WTC11 (cell line): ENCODE results near the gene PODN. TPM values are rescaled to one million over a fixed set of nuclear protein-coding genes. Genes with fewer than 3 reads are reported as not detected.

ENCODE experiments used
- ATAC-seq: fragments of 200-7000 bp; cut with Tn5 transposase; 2 replicates; pipeline ENCODE4 v1.10.0; 2021; ENCODE audit warnings: mild to moderate bottlenecking, moderate library complexity
- CTCF ChIA-PET: fragments of 300-600 bp; sonication (Branson Sonifier 250); formaldehyde crosslinking; loops from one replicate; lab custom pipeline; 2021; ENCODE audit warnings: antibody characterized with exemption; lab: Charles Lee
- POLR2A ChIA-PET: fragments of 350-600 bp; sonication (Branson Sonifier 250); formaldehyde crosslinking; loops from one replicate; lab custom pipeline; 2021; ENCODE audit warnings: antibody characterized with exemption; lab: Charles Lee
- DNase-seq: peaks from one replicate; pipeline ENCODE4 v3.0.0; 2021; ENCODE audit warnings: low spot score
- H3K27ac Mint-ChIP-seq: 2 replicates; pipeline ENCODE4 v1.8.0; 2021; ENCODE audit warnings: mixed read lengths
- H3K27me3 Mint-ChIP-seq: 2 replicates; pipeline ENCODE4 v1.8.0; 2021; ENCODE audit warnings: low read depth, mild to moderate bottlenecking, moderate library complexity, mixed read lengths
- H3K36me3 Mint-ChIP-seq: 2 replicates; pipeline ENCODE4 v1.8.0; 2021; ENCODE audit warnings: mixed read lengths
- H3K4me1 Mint-ChIP-seq: 2 replicates; pipeline ENCODE4 v1.8.0; 2022; ENCODE audit warnings: mixed read lengths
- H3K4me3 Mint-ChIP-seq: 2 replicates; pipeline ENCODE4 v1.8.0; 2021; ENCODE audit warnings: mild to moderate bottlenecking, moderate library complexity, mixed read lengths
- H3K9me3 Mint-ChIP-seq: 2 replicates; pipeline ENCODE4 v1.8.0; 2021; ENCODE audit warnings: mixed read lengths
- CREB1 ChIP-seq: sonication (generic); formaldehyde crosslinking; IDR thresholded peaks from 2 replicates; pipeline ENCODE4 v1.8.0; 2023; ENCODE audit warnings: mild to moderate bottlenecking, missing genetic modification reagents
- EMX1 ChIP-seq: fragments of 250-450 bp; sonication (Bioruptor Pico); IDR thresholded peaks from 2 replicates; pipeline ENCODE4 v1.8.0; 2021; ENCODE audit warnings: mild to moderate bottlenecking
- ETV6 ChIP-seq: sonication (generic); formaldehyde crosslinking; IDR thresholded peaks from 2 replicates; pipeline ENCODE4 v1.8.1; 2022; ENCODE audit warnings: mild to moderate bottlenecking, missing genetic modification reagents
- ZNF396 ChIP-seq: fragments of 250-450 bp; sonication (Bioruptor Pico); IDR thresholded peaks from 2 replicates; pipeline ENCODE4 v1.8.0; 2021; ENCODE audit warnings: mild to moderate bottlenecking, moderate library complexity, borderline replicate concordance
- ZNF416 ChIP-seq: fragments of 250-450 bp; sonication (Bioruptor Pico); IDR thresholded peaks from 2 replicates; pipeline ENCODE4 v1.9.0; 2021; ENCODE audit warnings: mild to moderate bottlenecking, inconsistent platforms
- ZNF671 ChIP-seq: fragments of 250-450 bp; sonication (Bioruptor Pico); IDR thresholded peaks from 2 replicates; pipeline ENCODE4 v1.8.0; 2021; ENCODE audit warnings: mild to moderate bottlenecking
- total RNA-seq: library from RNA; stranded (reverse); gene quantifications from 3 replicates; pipeline ENCODE4 v1.2.3, GENCODE V29; 2021
- TF ChIP-seq, protein P1 (sequence below): sonication (generic); formaldehyde crosslinking; IDR thresholded peaks from 2 replicates; pipeline ENCODE4 v1.8.1; 2023; ENCODE audit warnings: mild to moderate bottlenecking, missing genetic modification reagents, borderline replicate concordance
- TF ChIP-seq, protein P2 (sequence below): sonication (generic); formaldehyde crosslinking; conservative IDR thresholded peaks from 2 replicates; pipeline ENCODE4 v1.8.1; 2023; ENCODE audit warnings: mild to moderate bottlenecking, low read depth, missing genetic modification reagents, moderate library complexity
- TF ChIP-seq, protein P3 (sequence below): sonication (generic); formaldehyde crosslinking; IDR thresholded peaks from 2 replicates; pipeline ENCODE4 v1.8.0; 2022; ENCODE audit warnings: mild to moderate bottlenecking, missing genetic modification reagents
- TF ChIP-seq, protein P4 (sequence below): sonication (generic); formaldehyde crosslinking; IDR thresholded peaks from 2 replicates; pipeline ENCODE4 v1.8.0; 2022; ENCODE audit warnings: missing genetic modification reagents
- TF ChIP-seq, protein P5 (sequence below): sonication (generic); formaldehyde crosslinking; IDR thresholded peaks from 2 replicates; pipeline ENCODE4 v1.8.1; 2022; ENCODE audit warnings: low read depth, mild to moderate bottlenecking, moderate library complexity, missing genetic modification reagents, borderline replicate concordance
- TF ChIP-seq, protein P6 (sequence below): fragments of 250-450 bp; sonication (Bioruptor Pico); IDR thresholded peaks from 2 replicates; pipeline ENCODE4 v2.1.2; 2022; ENCODE audit warnings: mild to moderate bottlenecking, moderate library complexity

PODN gene
- total RNA-seq, 1 experiment from 2014 or later: 0.48 TPM

DNA sequence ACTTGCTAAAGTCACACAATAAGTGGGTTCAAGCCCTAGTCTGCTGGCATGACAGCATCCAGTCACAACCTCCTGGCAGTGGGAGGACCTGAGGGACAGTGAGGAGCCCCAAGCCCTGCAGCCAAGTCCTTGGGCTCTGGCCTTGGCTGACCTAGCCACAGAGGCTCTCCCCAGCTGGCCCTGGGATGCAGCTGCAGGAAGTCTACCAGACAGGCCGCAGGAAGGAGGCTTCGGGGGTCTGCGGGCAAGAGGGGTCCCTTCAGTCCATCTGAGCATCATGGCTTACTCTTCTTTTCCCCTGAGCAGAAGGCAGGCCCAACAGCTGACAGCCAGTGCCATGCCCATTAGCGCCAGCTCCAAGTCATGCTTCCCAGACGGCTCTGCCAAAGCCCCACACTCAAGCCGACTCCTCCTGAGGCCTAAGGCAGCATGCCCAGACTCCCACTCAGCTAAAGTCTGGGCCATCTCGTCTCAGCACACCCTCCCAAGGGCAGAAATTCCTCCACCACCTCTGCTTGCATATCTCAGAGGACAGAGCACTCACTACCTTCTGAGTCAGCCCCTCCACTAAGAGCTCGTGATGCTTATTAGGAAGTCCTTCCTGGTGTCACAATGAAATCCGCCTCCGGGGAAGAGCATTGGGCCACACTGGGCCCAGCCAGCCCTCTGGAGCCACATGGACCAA lies 60.3 kb downstream of the PODN start (continued):
- TF ChIP-seq, protein P1, sequence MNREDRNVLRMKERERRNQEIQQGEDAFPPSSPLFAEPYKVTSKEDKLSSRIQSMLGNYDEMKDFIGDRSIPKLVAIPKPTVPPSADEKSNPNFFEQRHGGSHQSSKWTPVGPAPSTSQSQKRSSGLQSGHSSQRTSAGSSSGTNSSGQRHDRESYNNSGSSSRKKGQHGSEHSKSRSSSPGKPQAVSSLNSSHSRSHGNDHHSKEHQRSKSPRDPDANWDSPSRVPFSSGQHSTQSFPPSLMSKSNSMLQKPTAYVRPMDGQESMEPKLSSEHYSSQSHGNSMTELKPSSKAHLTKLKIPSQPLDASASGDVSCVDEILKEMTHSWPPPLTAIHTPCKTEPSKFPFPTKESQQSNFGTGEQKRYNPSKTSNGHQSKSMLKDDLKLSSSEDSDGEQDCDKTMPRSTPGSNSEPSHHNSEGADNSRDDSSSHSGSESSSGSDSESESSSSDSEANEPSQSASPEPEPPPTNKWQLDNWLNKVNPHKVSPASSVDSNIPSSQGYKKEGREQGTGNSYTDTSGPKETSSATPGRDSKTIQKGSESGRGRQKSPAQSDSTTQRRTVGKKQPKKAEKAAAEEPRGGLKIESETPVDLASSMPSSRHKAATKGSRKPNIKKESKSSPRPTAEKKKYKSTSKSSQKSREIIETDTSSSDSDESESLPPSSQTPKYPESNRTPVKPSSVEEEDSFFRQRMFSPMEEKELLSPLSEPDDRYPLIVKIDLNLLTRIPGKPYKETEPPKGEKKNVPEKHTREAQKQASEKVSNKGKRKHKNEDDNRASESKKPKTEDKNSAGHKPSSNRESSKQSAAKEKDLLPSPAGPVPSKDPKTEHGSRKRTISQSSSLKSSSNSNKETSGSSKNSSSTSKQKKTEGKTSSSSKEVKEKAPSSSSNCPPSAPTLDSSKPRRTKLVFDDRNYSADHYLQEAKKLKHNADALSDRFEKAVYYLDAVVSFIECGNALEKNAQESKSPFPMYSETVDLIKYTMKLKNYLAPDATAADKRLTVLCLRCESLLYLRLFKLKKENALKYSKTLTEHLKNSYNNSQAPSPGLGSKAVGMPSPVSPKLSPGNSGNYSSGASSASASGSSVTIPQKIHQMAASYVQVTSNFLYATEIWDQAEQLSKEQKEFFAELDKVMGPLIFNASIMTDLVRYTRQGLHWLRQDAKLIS: no peak
- TF ChIP-seq, protein P2, sequence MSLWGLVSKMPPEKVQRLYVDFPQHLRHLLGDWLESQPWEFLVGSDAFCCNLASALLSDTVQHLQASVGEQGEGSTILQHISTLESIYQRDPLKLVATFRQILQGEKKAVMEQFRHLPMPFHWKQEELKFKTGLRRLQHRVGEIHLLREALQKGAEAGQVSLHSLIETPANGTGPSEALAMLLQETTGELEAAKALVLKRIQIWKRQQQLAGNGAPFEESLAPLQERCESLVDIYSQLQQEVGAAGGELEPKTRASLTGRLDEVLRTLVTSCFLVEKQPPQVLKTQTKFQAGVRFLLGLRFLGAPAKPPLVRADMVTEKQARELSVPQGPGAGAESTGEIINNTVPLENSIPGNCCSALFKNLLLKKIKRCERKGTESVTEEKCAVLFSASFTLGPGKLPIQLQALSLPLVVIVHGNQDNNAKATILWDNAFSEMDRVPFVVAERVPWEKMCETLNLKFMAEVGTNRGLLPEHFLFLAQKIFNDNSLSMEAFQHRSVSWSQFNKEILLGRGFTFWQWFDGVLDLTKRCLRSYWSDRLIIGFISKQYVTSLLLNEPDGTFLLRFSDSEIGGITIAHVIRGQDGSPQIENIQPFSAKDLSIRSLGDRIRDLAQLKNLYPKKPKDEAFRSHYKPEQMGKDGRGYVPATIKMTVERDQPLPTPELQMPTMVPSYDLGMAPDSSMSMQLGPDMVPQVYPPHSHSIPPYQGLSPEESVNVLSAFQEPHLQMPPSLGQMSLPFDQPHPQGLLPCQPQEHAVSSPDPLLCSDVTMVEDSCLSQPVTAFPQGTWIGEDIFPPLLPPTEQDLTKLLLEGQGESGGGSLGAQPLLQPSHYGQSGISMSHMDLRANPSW (CRISPR knock-in tag): no peak
- TF ChIP-seq ZNF416 (CRISPR knock-in tag) (no peak), ZNF396 (CRISPR knock-in tag) (no peak), EMX1 (no peak)

DNA sequence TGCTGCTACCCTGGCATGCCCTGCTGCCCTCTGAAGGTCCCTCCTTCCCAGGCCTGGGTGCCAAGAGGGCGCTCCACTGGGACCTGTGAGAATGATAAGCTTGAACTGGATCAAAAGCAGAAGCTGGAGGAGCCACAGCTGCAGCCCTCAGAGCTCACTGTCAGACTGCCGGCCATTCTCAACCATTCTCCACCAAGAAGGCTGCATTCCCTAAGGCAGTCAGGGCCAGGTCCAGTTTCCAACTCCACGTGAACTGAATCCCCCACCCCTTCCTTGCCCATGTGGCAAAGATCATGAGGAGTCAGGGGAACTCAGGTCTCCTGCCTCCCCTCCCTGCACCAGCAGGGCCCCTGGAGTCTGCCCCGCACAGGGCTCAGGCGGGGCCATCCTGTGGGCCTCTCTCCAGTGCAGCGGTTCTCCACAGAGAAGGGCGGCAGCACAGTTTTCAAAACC lies 61.0 kb downstream of the PODN start:
- TF ChIP-seq, protein P2 (CRISPR knock-in tag): no peak
- no peak for TF ChIP-seq ZNF671
- no peak for TF ChIP-seq EMX1
- TF ChIP-seq, protein P3, sequence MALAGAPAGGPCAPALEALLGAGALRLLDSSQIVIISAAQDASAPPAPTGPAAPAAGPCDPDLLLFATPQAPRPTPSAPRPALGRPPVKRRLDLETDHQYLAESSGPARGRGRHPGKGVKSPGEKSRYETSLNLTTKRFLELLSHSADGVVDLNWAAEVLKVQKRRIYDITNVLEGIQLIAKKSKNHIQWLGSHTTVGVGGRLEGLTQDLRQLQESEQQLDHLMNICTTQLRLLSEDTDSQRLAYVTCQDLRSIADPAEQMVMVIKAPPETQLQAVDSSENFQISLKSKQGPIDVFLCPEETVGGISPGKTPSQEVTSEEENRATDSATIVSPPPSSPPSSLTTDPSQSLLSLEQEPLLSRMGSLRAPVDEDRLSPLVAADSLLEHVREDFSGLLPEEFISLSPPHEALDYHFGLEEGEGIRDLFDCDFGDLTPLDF (CRISPR knock-in tag): no peak
- TF ChIP-seq, protein P4, sequence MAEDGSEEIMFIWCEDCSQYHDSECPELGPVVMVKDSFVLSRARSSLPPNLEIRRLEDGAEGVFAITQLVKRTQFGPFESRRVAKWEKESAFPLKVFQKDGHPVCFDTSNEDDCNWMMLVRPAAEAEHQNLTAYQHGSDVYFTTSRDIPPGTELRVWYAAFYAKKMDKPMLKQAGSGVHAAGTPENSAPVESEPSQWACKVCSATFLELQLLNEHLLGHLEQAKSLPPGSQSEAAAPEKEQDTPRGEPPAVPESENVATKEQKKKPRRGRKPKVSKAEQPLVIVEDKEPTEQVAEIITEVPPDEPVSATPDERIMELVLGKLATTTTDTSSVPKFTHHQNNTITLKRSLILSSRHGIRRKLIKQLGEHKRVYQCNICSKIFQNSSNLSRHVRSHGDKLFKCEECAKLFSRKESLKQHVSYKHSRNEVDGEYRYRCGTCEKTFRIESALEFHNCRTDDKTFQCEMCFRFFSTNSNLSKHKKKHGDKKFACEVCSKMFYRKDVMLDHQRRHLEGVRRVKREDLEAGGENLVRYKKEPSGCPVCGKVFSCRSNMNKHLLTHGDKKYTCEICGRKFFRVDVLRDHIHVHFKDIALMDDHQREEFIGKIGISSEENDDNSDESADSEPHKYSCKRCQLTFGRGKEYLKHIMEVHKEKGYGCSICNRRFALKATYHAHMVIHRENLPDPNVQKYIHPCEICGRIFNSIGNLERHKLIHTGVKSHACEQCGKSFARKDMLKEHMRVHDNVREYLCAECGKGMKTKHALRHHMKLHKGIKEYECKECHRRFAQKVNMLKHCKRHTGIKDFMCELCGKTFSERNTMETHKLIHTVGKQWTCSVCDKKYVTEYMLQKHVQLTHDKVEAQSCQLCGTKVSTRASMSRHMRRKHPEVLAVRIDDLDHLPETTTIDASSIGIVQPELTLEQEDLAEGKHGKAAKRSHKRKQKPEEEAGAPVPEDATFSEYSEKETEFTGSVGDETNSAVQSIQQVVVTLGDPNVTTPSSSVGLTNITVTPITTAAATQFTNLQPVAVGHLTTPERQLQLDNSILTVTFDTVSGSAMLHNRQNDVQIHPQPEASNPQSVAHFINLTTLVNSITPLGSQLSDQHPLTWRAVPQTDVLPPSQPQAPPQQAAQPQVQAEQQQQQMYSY (CRISPR knock-in tag): no peak
- TF ChIP-seq ETV6 (CRISPR knock-in tag): no peak
- no peak for TF ChIP-seq CREB1 (CRISPR knock-in tag)
- TF ChIP-seq, protein P5, sequence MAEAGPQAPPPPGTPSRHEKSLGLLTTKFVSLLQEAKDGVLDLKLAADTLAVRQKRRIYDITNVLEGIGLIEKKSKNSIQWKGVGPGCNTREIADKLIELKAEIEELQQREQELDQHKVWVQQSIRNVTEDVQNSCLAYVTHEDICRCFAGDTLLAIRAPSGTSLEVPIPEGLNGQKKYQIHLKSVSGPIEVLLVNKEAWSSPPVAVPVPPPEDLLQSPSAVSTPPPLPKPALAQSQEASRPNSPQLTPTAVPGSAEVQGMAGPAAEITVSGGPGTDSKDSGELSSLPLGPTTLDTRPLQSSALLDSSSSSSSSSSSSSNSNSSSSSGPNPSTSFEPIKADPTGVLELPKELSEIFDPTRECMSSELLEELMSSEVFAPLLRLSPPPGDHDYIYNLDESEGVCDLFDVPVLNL: no peak
- TF ChIP-seq, protein P6, sequence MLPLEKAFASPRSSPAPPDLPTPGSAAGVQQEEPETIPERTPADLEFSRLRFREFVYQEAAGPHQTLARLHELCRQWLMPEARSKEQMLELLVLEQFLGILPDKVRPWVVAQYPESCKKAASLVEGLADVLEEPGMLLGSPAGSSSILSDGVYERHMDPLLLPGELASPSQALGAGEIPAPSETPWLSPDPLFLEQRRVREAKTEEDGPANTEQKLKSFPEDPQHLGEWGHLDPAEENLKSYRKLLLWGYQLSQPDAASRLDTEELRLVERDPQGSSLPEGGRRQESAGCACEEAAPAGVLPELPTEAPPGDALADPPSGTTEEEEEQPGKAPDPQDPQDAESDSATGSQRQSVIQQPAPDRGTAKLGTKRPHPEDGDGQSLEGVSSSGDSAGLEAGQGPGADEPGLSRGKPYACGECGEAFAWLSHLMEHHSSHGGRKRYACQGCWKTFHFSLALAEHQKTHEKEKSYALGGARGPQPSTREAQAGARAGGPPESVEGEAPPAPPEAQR (CRISPR knock-in tag): no peak
- ChIA-PET CTCF (interaction anchor here (1.3 to 1.8 kb wide), 3 partner anchors 18 to 63 kb away, joined by 3 to 6 read pairs (median 5); no protein-coding TSS in a partner anchor), POLR2A (no interaction called here)
- H3K27ac Mint-ChIP-seq: no peak overlapping the region
- peaks cover 4% of the 10 kb centered on the region; the same call in 1 of the 2 replicates for H3K9me3 Mint-ChIP-seq
- no peaks in the 10 kb centered on the region for H3K36me3 Mint-ChIP-seq
- ATAC-seq: no peak
- no peak overlapping the region for H3K4me3 Mint-ChIP-seq
- no peaks in the 10 kb centered on the region; the same call in none of the 2 replicates for H3K27me3 Mint-ChIP-seq
- peaks cover 20% of the 10 kb centered on the region for H3K4me1 Mint-ChIP-seq
- DNase-seq: no peak
